Liver (tissue), 9 donors: ENCODE results near the gene NUP43. TPM values are rescaled to one million over a fixed set of nuclear protein-coding genes. Genes with fewer than 3 reads are reported as not detected.

Experiments used
- DNase-seq: peaks from one replicate; pipeline ENCODE4 v3.0.0-alpha.2; 2017; ENCODE audit warnings: low spot score
- H3K27ac ChIP-seq, 2 donors: one replicate each; pipeline ENCODE4 v1.7.0; 2013; ENCODE audit warnings: inconsistent platforms in 2 of 2, low read length in 2 of 2, control low read depth in 1 of 2, low read depth in 1 of 2, mild to moderate bottlenecking in 1 of 2
- H3K27me3 ChIP-seq, 4 donors: one replicate each; pipeline versions ENCODE4 v1.6.1 to v1.7.0; 2013; ENCODE audit warnings: low read length in 3 of 4, inconsistent platforms in 1 of 4, mild to moderate bottlenecking in 1 of 4, moderate library complexity in 1 of 4; ENCODE audit not compliant: control insufficient read depth in 4 of 4, insufficient read depth in 4 of 4
- H3K36me3 ChIP-seq, 4 donors: one replicate each; pipeline versions ENCODE4 v1.6.1 to v1.7.0; 2013; ENCODE audit warnings: low read length in 3 of 4, mild to moderate bottlenecking in 3 of 4, low read depth in 1 of 4, moderate library complexity in 1 of 4; ENCODE audit not compliant: control insufficient read depth in 4 of 4, insufficient read depth in 3 of 4
- H3K4me1 ChIP-seq, 4 donors: one replicate each; pipeline versions ENCODE4 v1.6.1 to v1.7.0; 2013; ENCODE audit warnings: low read length in 3 of 4, mild to moderate bottlenecking in 3 of 4, moderate library complexity in 1 of 4; ENCODE audit not compliant: control insufficient read depth in 4 of 4, insufficient read depth in 4 of 4
- H3K4me3 ChIP-seq, 3 donors: one replicate each; pipeline versions ENCODE4 v1.6.1 to v1.7.0; 2013; ENCODE audit warnings: low read length in 3 of 3, control low read depth in 1 of 3, low read depth in 1 of 3, mild to moderate bottlenecking in 1 of 3
- H3K9ac ChIP-seq, 2 donors: one replicate each; pipeline ENCODE4 v1.7.0; 2013; ENCODE audit warnings: low read length in 2 of 2, mild to moderate bottlenecking in 2 of 2, moderate library complexity in 2 of 2, control low read depth in 1 of 2, low read depth in 1 of 2
- H3K9me3 ChIP-seq, 4 donors: one replicate each; pipeline versions ENCODE4 v1.6.1 to v1.7.0; 2013; ENCODE audit warnings: low read length in 3 of 4; ENCODE audit not compliant: control insufficient read depth in 4 of 4
- EGR1 ChIP-seq, 2 donors: IDR thresholded peaks; 2 replicates each; pipeline ENCODE4 v1.6.1; 2016 to 2018; ENCODE audit warnings: antibody characterized with exemption in 2 of 2, low read depth in 2 of 2
- FOXA1 ChIP-seq: IDR thresholded peaks from 2 replicates; pipeline ENCODE4 v1.6.1; 2016; ENCODE audit warnings: antibody characterized with exemption
- FOXA2 ChIP-seq: IDR thresholded peaks from 2 replicates; pipeline ENCODE4 v1.6.1; 2016; ENCODE audit warnings: antibody characterized with exemption
- GABPA ChIP-seq, 2 donors: IDR thresholded peaks in 1 of 2; conservative IDR thresholded peaks in 1 of 2; 2 replicates each; pipeline ENCODE4 v1.6.1; 2016; ENCODE audit warnings: antibody characterized with exemption in 2 of 2, mild to moderate bottlenecking in 1 of 2, moderate library complexity in 1 of 2
- HNF4A ChIP-seq, 2 donors: conservative IDR thresholded peaks; 2 replicates each; pipeline ENCODE4 v1.6.1; 2016; ENCODE audit warnings: antibody characterized with exemption in 2 of 2, mild to moderate bottlenecking in 2 of 2
- HNF4G ChIP-seq: IDR thresholded peaks from 2 replicates; pipeline ENCODE4 v1.6.1; 2016; ENCODE audit warnings: antibody characterized with exemption
- JUND ChIP-seq, 2 donors: IDR thresholded peaks; 2 replicates each; pipeline ENCODE4 v1.6.1; 2016; ENCODE audit warnings: antibody characterized with exemption in 2 of 2
- NR2F2 ChIP-seq: IDR thresholded peaks from 2 replicates; pipeline ENCODE4 v1.6.1; 2016; ENCODE audit warnings: antibody characterized with exemption
- RAD21 ChIP-seq, 2 donors: IDR thresholded peaks; 2 replicates each; pipeline ENCODE4 v1.6.1; 2016; ENCODE audit warnings: antibody characterized with exemption in 2 of 2, mild to moderate bottlenecking in 2 of 2
- RXRA ChIP-seq, 2 donors: IDR thresholded peaks; 2 replicates each; pipeline ENCODE4 v1.6.1; 2017 to 2018; ENCODE audit warnings: antibody characterized with exemption in 2 of 2, mild to moderate bottlenecking in 1 of 2
- SP1 ChIP-seq: IDR thresholded peaks from 2 replicates; pipeline ENCODE4 v1.6.1; 2018; ENCODE audit warnings: antibody characterized with exemption, mild to moderate bottlenecking
- TAF1 ChIP-seq: conservative IDR thresholded peaks from 2 replicates; pipeline ENCODE4 v1.6.1; 2016; ENCODE audit warnings: antibody characterized with exemption, mild to moderate bottlenecking
- YY1 ChIP-seq: IDR thresholded peaks from 2 replicates; pipeline ENCODE4 v1.6.1; 2016; ENCODE audit warnings: antibody characterized with exemption, mild to moderate bottlenecking
- WGBS: extraction: QIAGEN DNeasy Blood & Tissue Kit; methylation state at CpG from one replicate; pipeline ENCODE4 v1.1.7; 2013; 5-methylcytosine and 5-hydroxymethylcytosine counted together
- polyA plus RNA-seq, 2 donors: library from polyadenylated mRNA; stranded (reverse) in 1 of 2; unstranded in 1 of 2; fragments of 200-250 nt in 1 of 2; fragments of >200 nt in 1 of 2; fragmentation: Nextera tagmentation in 1 of 2; extraction: Ambion mirVana in 1 of 2; gene quantifications; one replicate each; pipeline versions ENCODE4 v1.2.1 to v1.2.3, GENCODE V29; 2013 to 2015
- total RNA-seq, 2 donors: library from RNA; depleted of rRNA; stranded (reverse); fragments of >200 nt; gene quantifications; one replicate each; pipeline ENCODE4 v1.2.3, GENCODE V29; 2014
- TF ChIP-seq, protein P1 (sequence below): IDR thresholded peaks from 2 replicates; pipeline ENCODE4 v1.6.1; 2016; ENCODE audit warnings: antibody characterized with exemption
- TF ChIP-seq, protein P2 (sequence below): fragments of 150-350 bp; IDR thresholded peaks from 2 replicates; pipeline ENCODE4 v1.5.1; 2017; ENCODE audit warnings: improper control_type of control experiment, low read depth, low read length; ENCODE audit not compliant: missing input control
- TF ChIP-seq, protein P3 (sequence below): IDR thresholded peaks from 2 replicates; pipeline ENCODE4 v1.6.1; 2016; ENCODE audit warnings: antibody characterized with exemption
- TF ChIP-seq, protein P4 (sequence below): IDR thresholded peaks from 2 replicates; pipeline ENCODE4 v1.6.1; 2016; ENCODE audit warnings: antibody characterized with exemption
- TF ChIP-seq, protein P5 (sequence below): IDR thresholded peaks from 2 replicates; pipeline ENCODE4 v1.6.1; 2016; ENCODE audit warnings: antibody characterized with exemption, mild to moderate bottlenecking
- donor health status: healthy.
- donor health status: healthy.
- donor health status: healthy.
- donor health status: healthy.
- donor health status: healthy.

Gene NUP43
- total and polyA plus RNA-seq, 4 donors: 3.2 to 18.5 (median 10.4) TPM

DNA sequence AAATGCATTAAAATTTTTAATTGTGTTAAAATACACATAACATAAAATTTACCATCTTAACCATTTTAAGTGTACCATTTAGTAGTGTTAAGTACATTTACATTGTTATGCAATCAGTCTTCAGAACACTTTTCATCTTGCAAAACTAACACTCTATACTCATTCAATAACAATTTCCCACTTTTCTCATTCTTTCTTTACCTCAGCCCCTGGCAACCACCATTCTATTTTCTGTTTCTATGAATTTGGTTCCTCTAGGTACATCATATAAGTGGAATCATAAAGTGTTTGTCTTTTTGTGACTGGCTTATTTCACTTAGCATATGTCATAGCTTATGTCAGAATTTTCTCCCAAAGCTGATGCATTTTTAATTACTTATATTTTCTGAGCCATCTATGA, 35.4 kb upstream of the NUP43 start:
- Histone ChIP-seq H3K9me3 (no peaks in the 10 kb centered on the region), H3K4me1 (no peaks in the 10 kb centered on the region), H3K9ac (no peak overlapping the region), H3K4me3 (no peak overlapping the region), H3K27me3 (no peaks in the 10 kb centered on the region), H3K27ac (no peak overlapping the region), H3K36me3 (peaks cover 1 to 13% (median 12%) of the 10 kb centered on the region in 4 donors)
- no peak for TF ChIP-seq FOXA2
- TF ChIP-seq, protein P1, sequence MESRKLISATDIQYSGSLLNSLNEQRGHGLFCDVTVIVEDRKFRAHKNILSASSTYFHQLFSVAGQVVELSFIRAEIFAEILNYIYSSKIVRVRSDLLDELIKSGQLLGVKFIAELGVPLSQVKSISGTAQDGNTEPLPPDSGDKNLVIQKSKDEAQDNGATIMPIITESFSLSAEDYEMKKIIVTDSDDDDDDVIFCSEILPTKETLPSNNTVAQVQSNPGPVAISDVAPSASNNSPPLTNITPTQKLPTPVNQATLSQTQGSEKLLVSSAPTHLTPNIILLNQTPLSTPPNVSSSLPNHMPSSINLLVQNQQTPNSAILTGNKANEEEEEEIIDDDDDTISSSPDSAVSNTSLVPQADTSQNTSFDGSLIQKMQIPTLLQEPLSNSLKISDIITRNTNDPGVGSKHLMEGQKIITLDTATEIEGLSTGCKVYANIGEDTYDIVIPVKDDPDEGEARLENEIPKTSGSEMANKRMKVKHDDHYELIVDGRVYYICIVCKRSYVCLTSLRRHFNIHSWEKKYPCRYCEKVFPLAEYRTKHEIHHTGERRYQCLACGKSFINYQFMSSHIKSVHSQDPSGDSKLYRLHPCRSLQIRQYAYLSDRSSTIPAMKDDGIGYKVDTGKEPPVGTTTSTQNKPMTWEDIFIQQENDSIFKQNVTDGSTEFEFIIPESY: no peak
- DNase-seq: no peak

DNA sequence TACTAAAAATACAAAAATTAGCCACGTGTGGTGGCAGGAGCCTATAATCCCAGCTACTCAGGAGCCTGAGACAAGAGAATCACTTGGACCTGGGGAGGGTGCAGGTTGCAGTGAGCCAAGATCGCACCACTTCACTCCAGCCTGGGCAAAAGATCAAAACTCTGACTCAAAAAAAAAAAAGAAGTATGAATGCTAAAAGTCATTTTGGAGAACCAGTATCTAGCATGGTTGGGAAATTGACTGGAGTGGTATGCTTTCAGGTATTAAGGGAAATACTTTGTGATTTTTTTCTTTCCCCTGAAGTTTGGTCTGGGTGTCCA, 33.3 kb upstream of the NUP43 start:
- H3K9ac ChIP-seq: no peak overlapping the region
- peaks cover 1 to 18% (median 13%) of the 10 kb centered on the region in 4 donors for H3K36me3 ChIP-seq
- H3K4me3 ChIP-seq: no peak overlapping the region
- no peaks in the 10 kb centered on the region for H3K27me3 ChIP-seq
- no peak for DNase-seq
- TF ChIP-seq, protein P2, sequence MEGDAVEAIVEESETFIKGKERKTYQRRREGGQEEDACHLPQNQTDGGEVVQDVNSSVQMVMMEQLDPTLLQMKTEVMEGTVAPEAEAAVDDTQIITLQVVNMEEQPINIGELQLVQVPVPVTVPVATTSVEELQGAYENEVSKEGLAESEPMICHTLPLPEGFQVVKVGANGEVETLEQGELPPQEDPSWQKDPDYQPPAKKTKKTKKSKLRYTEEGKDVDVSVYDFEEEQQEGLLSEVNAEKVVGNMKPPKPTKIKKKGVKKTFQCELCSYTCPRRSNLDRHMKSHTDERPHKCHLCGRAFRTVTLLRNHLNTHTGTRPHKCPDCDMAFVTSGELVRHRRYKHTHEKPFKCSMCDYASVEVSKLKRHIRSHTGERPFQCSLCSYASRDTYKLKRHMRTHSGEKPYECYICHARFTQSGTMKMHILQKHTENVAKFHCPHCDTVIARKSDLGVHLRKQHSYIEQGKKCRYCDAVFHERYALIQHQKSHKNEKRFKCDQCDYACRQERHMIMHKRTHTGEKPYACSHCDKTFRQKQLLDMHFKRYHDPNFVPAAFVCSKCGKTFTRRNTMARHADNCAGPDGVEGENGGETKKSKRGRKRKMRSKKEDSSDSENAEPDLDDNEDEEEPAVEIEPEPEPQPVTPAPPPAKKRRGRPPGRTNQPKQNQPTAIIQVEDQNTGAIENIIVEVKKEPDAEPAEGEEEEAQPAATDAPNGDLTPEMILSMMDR: no peak
- no peak for TF ChIP-seq EGR1 (IDR thresholded peaks at IDR 0.05; ENCODE audit: low read depth in 2 of 2)
- TF ChIP-seq, protein P3, sequence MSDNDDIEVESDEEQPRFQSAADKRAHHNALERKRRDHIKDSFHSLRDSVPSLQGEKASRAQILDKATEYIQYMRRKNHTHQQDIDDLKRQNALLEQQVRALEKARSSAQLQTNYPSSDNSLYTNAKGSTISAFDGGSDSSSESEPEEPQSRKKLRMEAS: no peak
- TF ChIP-seq HNF4G: no peak
- no peak for TF ChIP-seq TAF1
- no peak for TF ChIP-seq NR2F2
- no peak for TF ChIP-seq RAD21 (IDR thresholded peaks at IDR 0.05)
- TF ChIP-seq, protein P4, sequence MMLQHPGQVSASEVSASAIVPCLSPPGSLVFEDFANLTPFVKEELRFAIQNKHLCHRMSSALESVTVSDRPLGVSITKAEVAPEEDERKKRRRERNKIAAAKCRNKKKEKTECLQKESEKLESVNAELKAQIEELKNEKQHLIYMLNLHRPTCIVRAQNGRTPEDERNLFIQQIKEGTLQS: no peak
- no peak for TF ChIP-seq SP1
- no peak for TF ChIP-seq JUND (IDR thresholded peaks at IDR 0.05)
- TF ChIP-seq FOXA1: no peak
- no peak for TF ChIP-seq FOXA2
- no peak for TF ChIP-seq HNF4A (conservative IDR thresholded peaks at IDR 0.05)
- TF ChIP-seq, protein P1: no peak
- TF ChIP-seq, protein P5, sequence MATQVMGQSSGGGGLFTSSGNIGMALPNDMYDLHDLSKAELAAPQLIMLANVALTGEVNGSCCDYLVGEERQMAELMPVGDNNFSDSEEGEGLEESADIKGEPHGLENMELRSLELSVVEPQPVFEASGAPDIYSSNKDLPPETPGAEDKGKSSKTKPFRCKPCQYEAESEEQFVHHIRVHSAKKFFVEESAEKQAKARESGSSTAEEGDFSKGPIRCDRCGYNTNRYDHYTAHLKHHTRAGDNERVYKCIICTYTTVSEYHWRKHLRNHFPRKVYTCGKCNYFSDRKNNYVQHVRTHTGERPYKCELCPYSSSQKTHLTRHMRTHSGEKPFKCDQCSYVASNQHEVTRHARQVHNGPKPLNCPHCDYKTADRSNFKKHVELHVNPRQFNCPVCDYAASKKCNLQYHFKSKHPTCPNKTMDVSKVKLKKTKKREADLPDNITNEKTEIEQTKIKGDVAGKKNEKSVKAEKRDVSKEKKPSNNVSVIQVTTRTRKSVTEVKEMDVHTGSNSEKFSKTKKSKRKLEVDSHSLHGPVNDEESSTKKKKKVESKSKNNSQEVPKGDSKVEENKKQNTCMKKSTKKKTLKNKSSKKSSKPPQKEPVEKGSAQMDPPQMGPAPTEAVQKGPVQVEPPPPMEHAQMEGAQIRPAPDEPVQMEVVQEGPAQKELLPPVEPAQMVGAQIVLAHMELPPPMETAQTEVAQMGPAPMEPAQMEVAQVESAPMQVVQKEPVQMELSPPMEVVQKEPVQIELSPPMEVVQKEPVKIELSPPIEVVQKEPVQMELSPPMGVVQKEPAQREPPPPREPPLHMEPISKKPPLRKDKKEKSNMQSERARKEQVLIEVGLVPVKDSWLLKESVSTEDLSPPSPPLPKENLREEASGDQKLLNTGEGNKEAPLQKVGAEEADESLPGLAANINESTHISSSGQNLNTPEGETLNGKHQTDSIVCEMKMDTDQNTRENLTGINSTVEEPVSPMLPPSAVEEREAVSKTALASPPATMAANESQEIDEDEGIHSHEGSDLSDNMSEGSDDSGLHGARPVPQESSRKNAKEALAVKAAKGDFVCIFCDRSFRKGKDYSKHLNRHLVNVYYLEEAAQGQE: no peak
- TF ChIP-seq RXRA (IDR thresholded peaks at IDR 0.05): no peak
- no peak for TF ChIP-seq YY1
- TF ChIP-seq GABPA (IDR thresholded peaks at IDR 0.05 in 1 of 2, conservative IDR thresholded peaks at IDR 0.05 in 1 of 2): no peak
- no peak overlapping the region for H3K27ac ChIP-seq
- H3K9me3 ChIP-seq: no peaks in the 10 kb centered on the region
- 49% methylated on average over 2 of the region's 2 CpGs for WGBS
- H3K4me1 ChIP-seq: no peaks in the 10 kb centered on the region
